ENCODE data around the gene NTN1.

NTN1 gene

GRCh38 chr17:9220398-9221146, 199.3 kb downstream of the NTN1 start:
- no peak for DNase-seq

DNA sequence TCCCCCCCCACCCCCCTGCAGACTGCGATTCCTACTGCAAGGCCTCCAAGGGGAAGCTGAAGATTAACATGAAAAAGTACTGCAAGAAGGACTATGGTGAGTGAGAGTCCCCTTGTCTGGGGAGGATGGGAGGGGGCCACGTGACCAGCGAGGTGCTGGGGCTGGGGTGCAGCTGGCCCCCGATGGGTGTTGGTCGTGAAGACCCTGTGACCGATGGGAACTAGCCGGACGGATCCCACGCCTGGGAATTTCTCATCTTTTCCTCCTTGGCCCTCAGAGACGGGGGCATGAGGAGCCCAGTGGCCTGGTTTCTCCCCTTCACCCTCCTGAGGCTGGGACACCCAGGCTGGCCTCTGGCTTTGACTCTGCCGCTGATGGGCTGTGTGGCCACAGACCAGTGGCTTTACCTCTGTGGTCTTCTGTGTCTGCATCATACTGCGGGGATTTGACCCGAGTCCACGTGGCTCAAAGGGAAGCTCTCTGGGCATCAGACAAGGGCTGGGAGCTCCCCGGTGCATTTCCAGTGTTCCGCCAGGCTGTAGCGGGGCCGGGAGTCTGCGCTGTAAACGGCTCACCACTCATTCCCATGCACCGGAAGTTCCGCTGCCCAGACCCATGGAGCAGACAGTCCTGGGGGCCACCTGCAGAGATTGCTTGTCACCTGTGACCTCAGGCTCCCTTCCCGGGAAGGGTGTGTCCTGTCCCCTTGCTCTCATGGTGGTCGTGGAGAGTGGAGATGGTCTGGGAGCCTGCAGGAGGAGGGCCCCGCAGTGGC, 200.0 kb downstream of the NTN1 start:
- no peak for DNase-seq

DNA sequence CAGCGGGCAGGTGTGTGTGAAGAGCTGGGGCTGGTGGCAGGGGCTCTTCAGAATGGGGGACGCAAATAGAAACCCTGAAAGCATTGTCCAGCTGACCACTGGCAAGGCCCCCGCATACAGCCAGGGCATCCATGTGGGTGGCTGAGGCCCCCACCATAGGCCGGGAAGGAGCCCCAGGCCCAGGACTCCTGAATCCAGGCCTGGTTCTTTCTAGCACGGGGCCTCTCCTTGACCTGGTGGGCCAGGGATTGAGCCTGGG, 200.5 kb downstream of the NTN1 start:
- DNase-seq, result no peak

GRCh38 chr17:9223531-9223930, 202.2 kb downstream of the NTN1 start:
- DNase-seq, result no peak

- DNase-seq, result no peak
Observed at GRCh38 chr17:9224485-9224884, 203.2 kb downstream of the NTN1 start.

- no peak for DNase-seq
Observed at GRCh38 chr17:9225305-9226101, 204.2 kb downstream of the NTN1 start.

DNA sequence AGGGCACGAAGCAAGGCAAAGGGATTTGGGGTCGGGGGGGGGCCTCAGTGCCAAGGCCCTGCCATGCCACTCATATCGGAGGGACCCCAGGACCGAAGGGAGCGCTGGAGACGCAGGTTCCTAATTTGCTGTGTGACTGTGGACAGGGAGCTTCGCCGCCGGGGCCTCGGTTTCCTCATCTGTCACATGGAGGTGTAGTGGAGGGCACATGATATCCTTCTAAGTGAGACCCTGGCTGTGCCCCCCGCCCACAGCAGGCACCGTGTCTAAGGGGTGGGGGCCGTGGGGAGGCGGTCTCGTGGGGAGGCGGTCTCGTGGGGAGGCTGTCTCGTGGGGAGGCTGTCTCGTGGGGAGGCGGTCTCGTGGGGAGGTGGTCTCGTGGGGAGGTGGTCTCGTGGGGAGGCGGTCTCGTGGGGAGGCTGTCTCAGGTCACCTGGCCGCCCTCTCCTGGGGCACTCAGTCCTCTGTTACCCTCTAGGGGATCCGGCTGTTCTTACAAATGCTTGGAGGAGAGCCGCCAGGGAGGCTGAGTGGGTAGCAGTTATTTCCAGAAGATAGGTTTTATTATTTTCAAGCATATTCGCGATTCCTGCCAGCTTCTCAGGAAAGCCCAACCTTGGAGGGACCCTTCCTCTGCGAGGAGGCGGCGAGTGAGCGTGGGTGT, 205.0 kb downstream of the NTN1 start:
- DNase-seq, result no peak

DNA sequence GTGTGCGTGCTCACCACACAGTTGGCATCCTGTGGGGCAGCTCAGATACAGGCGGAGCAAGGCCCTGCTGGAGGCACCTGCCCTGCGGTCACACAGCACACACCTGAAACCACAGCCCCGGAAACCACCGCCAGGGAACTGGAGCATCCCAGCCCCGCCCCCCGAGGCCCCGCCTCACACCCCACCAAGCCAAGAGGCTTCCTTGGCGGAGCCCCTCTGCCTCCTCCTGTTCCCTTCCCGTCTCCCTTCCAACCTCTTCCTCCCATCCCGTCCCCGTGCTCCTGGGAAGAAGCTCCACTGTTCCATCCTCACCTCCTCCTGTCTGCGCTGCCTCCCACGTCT, 205.5 kb downstream of the NTN1 start:
- DNase-seq, result peak; percentile 30

DNA sequence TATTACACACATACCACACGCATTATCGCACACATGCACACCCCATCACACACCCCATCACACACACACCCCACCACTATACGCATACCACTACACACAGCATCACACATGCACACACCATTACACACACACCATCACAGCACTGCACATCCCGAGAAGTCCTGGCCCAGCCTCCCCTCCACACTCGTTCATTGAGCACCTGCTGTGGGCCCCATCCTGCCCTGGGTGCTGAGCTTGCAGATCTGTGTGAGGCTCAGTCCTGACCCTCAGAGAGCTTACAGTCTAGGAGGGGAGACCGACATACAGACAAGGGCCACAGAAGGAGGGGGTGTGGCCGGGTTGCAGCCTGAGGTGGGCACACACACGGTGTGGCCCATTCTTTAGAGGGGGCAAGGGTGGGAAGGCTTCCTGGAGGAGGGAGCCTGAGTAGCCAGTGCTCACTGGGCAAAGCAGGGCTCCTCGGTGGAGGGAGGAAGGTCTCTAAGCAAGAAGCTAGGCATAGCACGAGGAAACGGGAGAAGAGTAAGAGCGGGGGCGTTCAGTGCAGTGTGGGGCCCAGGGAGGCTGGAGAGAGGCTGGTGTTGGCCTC, 206.6 kb downstream of the NTN1 start:
- DNase-seq, result no peak

DNA sequence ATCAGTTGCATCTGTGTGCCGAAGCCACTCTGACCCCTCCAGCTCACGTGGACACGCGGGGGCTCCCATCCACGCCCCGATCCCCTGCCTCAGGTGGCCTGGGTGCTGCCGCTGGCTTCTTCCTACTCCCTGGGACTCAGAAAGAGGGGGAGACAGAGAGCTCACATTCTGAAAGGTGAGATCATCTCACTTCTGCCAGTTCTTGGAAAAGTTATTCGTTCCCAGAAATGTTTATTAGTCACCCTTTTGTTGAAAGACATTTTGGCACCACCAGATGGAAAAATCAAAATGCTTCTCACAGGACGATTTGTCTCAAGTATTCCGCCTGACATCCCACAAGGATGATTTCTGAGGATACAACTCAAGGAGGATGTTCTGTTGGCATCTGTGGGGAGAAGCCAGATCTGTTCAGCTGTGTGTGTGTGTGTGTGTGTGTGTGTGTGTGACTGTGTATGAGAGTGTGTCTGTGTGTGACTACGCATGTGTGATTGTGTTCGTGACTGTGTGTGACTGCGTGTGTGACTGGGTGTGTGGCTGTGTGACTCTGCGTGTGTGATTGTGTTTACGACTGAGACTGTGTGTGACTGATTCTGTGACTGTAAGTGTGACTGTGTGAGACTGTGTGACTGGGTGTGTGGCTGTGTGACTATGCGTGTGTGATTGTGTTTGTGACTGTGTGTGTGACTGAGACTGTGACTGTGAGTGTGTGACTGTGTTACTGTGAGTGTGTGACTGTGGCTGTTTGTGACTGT, 207.3 kb downstream of the NTN1 start:
- no peak for DNase-seq

DNA sequence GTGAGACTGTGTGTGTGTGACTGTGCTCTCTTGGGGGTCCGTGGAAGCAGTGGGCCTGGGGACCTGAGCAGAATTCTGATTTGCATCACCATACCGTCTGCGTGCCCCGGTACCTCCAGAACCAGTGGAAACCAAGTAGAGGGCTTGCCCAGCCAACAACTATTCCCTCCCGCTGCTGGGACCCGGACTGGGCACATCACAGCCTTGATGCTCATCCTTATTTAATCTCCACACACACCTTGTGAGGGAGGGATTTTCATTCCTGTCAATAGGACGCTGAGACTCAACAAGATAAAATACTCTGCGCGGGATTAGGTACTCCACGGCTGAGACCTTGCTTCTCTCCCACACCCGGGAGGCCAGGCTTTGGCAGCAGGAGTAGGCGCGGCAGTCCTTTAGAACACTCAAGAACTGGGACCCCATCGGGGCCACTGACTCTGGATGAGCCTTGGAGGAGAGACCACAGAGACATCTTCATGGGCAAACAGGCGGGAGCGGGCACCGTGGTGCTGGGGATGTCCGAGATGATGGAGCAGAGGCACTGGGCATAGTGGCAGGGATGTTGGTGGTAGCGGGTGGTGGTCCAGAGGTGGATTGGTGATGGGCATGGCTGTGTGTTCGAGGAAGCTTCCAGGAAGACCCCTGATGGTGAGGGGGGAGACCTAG, 208.0 kb downstream of the NTN1 start:
- DNase-seq, result no peak

GRCh38 chr17:9229826-9230201, 208.5 kb downstream of the NTN1 start:
- no peak for DNase-seq

DNA sequence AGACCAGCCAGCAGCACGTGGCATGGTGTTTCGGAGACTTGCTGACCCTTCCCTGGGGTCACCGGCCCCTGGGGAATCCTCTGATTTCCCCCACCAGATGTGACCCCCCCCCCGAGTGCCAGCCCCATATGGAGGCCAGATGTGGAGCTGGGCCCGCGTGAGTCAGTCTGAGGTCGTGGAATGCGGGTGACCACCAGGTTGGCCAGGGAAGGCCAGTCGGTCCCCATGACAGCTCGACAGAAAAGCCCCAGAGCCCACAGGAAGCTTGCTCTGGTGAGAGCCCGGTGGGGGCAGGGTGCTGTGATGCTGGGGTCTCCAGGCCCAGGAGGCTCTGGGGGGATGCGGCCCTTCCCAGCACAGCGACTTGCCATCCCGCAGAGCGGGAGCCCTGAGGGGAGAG, 209.0 kb downstream of the NTN1 start:
- no peak for DNase-seq

DNA sequence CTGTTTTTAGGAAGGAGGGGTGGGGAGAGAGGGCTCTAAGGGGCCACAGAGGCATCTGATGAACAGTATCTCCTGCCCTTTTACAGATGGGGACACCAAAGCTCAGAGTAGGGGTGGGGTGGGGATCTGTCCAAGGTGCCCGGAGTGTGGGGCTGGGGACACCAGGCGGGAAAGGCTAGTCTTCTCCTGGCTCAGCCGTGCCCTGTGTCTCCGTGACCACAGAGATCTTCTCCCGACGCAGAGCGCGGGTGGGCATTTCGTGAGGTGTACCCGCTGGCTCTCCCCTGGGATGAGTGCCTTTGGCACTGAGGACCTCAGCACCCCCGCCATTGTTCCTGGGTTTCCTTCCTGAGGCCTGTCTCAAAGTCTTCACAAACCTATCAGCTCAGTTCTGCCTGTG, 209.6 kb downstream of the NTN1 start:
- DNase-seq, result no peak

GRCh38 chr17:9231449-9232154, 210.3 kb downstream of the NTN1 start:
- DNase-seq, result no peak

- DNase-seq, result no peak
Observed at GRCh38 chr17:9232155-9232475, 210.8 kb downstream of the NTN1 start.

DNA sequence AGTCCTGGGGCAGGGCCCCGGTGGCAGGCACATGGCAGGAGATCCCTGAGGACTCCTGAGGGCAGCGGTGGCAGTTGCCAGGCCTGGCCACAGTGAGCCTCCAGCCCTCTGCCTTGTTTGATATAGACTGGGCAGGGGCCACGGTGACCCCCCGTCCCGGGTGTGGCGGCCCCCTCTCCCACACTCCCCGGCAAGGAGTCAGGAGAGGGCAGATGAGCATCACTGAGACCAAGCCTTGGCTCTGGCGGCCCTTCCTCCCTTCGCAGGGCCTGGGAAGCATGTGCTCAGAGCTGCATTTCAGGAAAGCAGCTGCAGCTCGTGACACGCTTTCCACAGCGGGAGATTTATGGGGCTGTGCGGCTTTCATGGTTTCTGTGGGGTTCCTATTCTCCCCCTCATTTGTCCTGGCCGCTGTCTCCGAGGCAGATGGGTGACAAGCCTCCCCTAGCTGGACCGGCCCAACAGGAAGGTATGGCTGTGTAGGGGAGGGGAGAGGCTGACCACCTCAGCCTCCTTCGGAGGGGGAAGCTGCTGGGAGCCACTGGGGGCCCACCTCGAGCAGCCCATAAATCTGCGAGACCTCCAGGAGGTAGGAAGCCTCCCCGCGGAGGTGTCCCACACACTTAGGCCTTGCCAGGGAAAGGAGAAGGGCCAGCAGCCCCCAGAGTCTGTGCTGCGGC, 211.4 kb downstream of the NTN1 start:
- no peak for DNase-seq

DNA sequence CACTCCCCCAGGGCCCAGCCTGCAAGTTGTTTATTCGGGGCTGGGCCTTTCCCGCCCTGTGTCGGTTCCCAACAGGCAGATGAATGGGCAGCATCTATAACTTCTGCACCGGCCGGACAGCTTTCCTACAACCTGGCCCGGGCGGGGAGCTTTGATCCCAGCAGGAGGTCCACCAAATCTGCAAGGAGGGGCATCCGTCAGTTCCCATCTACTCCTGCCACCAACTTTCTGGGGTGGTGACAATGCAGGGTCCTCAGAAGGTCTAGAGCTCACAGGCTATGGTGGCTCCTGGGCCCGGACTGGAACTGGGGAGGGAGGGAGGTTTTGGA, 211.9 kb downstream of the NTN1 start:
- DNase-seq, result no peak

- DNase-seq, result no peak
Observed at GRCh38 chr17:9233761-9234160, 212.5 kb downstream of the NTN1 start.

- DNase-seq, result no peak
Observed at GRCh38 chr17:9234389-9234945, 213.2 kb downstream of the NTN1 start.

DNA sequence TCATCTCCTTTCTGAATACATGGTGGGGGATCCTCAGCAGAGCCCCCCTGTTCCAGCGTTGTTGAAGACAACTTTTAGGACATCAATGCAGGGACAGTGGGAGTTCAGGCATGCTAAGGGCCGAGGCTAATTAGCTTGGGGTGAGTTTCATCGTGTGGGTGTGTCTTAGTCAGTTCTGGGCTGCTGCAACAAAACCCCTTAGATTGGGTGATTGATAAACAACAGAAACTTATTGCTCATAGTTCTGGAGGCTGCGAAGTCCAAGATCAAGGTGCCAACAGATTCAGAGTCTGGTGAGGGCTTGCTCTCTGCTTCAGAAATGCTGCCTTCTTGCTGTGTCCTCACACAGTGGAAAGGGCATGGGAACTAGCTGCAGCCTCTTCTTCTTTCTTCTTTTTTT, 214.0 kb downstream of the NTN1 start:
- no peak for DNase-seq
